Measurements from ENCODE around the gene LPIN2. TPM values are rescaled to one million over a fixed set of nuclear protein-coding genes. Genes with fewer than 3 reads are reported as not detected.

LPIN2 gene
- total RNA-seq, 4 donors from 2014 or later: 39.4 to 68.0 (median 47.4) TPM

DNA sequence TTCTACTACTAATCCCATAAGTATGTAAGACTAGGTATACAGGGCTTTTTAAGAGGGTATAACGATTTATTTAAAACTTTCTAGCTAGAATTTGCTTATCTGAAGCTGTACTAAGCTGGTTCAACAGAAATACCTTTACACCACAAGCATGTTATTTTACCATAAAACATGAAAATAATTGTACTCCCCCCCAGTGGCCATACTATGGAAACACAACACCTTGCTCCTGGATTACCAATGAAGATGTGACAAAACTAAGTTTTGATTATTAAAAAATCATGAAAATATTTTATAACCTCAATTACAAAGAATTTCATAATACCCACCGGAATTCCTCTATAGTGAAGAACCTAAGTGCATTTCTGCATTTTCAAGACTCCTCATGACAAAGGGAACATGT lies 27.3 kb downstream of the LPIN2 start:
- WGBS, 2 donors: 74 to 77% methylated on average over 2 of the region's 2 CpGs
- TF ChIP-seq CTCF (IDR thresholded peaks at IDR 0.05) (peak in 3 of 6 experiments; percentile 40 to 52 (median 52)), POLR2A (IDR thresholded peaks at IDR 0.05) (no peak)
- intact Hi-C loops (cut with DNase I): loop anchor here (10.0 kb wide), 1 partner anchor 51 kb away; no protein-coding TSS in a partner anchor

DNA sequence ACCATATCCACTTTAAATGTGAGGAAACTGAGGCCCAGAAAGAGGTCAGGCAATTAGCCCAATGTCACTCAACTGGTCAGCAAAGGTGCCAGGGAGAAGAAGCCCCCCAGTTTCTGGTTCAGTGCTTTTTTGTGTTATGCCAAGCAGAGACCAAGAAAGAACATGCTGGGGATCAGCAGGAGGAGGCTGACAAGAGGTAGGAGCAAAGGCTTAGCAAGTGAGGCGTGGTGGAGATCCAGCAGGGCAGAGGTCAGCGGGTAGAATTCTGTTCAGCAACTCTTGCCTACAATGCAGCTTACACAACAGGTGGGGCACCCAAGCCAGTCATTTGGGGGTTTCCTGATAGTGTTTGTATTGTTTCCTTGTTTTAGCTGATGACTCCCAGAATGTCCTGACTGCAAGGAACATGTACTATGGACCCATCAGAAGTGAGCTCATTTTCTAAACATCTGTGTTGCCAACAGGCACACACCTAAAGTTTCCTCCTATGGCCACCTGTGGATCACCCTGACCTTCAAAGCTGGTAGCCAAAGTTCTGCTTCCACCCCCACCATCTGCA lies 28.2 kb downstream of the LPIN2 start:
- H3K4me3 ChIP-seq (replicated peaks in 1 of 3): no peak overlapping the region
- H3K27me3 ChIP-seq: no peaks in the 10 kb centered on the region
- H3K9me3 ChIP-seq: no peaks in the 10 kb centered on the region
- H3K27ac ChIP-seq: peak overlapping the region in 1 of 3 donors; percentile 26
- peaks cover 49 to 51% of the 10 kb centered on the region in 2 donors for H3K4me1 ChIP-seq
- intact Hi-C loops (cut with DNase I): loop anchor here (10.0 kb wide), 1 partner anchor 50 kb away; no protein-coding TSS in a partner anchor
- H3K36me3 ChIP-seq: no peaks in the 10 kb centered on the region
- TF ChIP-seq POLR2A (IDR thresholded peaks at IDR 0.05) (no peak), CTCF (IDR thresholded peaks at IDR 0.05) (no peak)
- WGBS, 2 donors: 63 to 69% methylated on average over 2 of the region's 2 CpGs
- no peak for DNase-seq

More for the DNA sequence above, 27.3 kb downstream of the LPIN2 start:
- Histone ChIP-seq H3K9me3 (no peaks in the 10 kb centered on the region), H3K4me3 (replicated peaks in 1 of 3) (no peak overlapping the region), H3K27ac (no peak overlapping the region), H3K36me3 (no peaks in the 10 kb centered on the region), H3K4me1 (peaks cover 41 to 43% of the 10 kb centered on the region in 2 donors), H3K27me3 (no peaks in the 10 kb centered on the region)
- no peak for DNase-seq

DNA sequence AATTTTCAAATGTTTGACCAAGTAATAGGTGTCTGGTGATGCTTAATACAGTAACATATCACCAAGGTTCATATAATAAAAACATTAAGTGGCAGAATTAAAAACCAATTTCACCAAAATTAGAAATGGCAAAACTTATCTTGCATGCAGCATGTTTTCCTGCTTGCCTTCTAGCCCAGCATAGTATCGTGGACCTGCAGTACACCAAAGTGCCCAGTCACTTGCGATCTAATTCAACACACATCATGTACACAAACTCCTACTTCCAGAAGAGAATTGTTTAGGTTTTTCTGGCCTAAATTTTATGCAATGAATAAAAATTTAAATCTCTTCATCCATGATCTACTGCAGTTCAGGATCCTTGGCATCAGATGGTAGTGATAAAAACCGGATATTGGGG lies 28.9 kb downstream of the LPIN2 start:
- Histone ChIP-seq H3K4me1 (peaks cover 56 to 58% of the 10 kb centered on the region in 2 donors), H3K9me3 (no peaks in the 10 kb centered on the region), H3K27ac (peak overlapping the region in 1 of 3 donors; percentile 40), H3K27me3 (no peaks in the 10 kb centered on the region), H3K36me3 (no peaks in the 10 kb centered on the region), H3K4me3 (replicated peaks in 1 of 3) (no peak overlapping the region)
- intact Hi-C loops (cut with DNase I): loop anchor here (10.0 kb wide), 1 partner anchor 49 kb away; no protein-coding TSS in a partner anchor
- TF ChIP-seq CTCF (IDR thresholded peaks at IDR 0.05) (no peak), POLR2A (IDR thresholded peaks at IDR 0.05) (no peak)
- no peak for DNase-seq
- 95 to 99% methylated on average over 3 of the region's 3 CpGs for WGBS, 2 donors

GRCh38 chr18:2983296-2983695 lies 29.6 kb downstream of the LPIN2 start:
- no peaks in the 10 kb centered on the region for H3K9me3 ChIP-seq
- peak overlapping the region in 1 of 3 donors; percentile 89 for H3K27ac ChIP-seq
- intact Hi-C loops (cut with DNase I): loop anchor here (10.0 kb wide), 1 partner anchor 48 kb away; no protein-coding TSS in a partner anchor
- peaks cover 63 to 66% of the 10 kb centered on the region in 2 donors for H3K4me1 ChIP-seq
- TF ChIP-seq CTCF (IDR thresholded peaks at IDR 0.05): no peak
- TF ChIP-seq POLR2A (IDR thresholded peaks at IDR 0.05): no peak
- no peak for DNase-seq
- H3K36me3 ChIP-seq: no peaks in the 10 kb centered on the region
- no peak overlapping the region for H3K4me3 ChIP-seq (replicated peaks in 1 of 3)
- 80 to 82% methylated on average over 2 of the region's 2 CpGs for WGBS, 2 donors
- H3K27me3 ChIP-seq: no peaks in the 10 kb centered on the region

Data from thyroid gland (tissue), 4 donors.